Measurements from ENCODE around the gene VWC2L. TPM values are rescaled to one million over a fixed set of nuclear protein-coding genes. Genes with fewer than 3 reads are reported as not detected.

The VWC2L gene
- polyA plus RNA-seq, 1 experiment, result not detected

- no peak overlapping the region for H3K4me3 ChIP-seq (ENCODE audit: low read depth, low read length)
- no peak for DNase-seq (ENCODE audit: low read depth)
- H3K27me3 ChIP-seq (ENCODE audit: control insufficient read depth, insufficient read depth, low read length), result no peaks in the 10 kb centered on the region
- ChIA-PET POLR2A (no interaction called here), CTCF (interaction anchor here (0.7 to 1.0 kb wide), 2 partner anchors 21 to 660 kb away, joined by 3 to 4 read pairs; no protein-coding TSS in a partner anchor)
- no peaks in the 10 kb centered on the region for H3K36me3 ChIP-seq (ENCODE audit: control insufficient read depth, insufficient read depth, low read length)
- no peak; the same call in 1 of the 2 replicates for TF ChIP-seq CTCF (IDR thresholded peaks at IDR 0.05; ENCODE audit: insufficient read depth, low read depth, low read length)
These were observed 176.6 kb downstream of the VWC2L start for GRCh38 chr2:214587442-214587841.

GRCh38 chr2:214591366-214591765, 180.5 kb downstream of the VWC2L start:
- no peak for DNase-seq (ENCODE audit: low read depth)

GRCh38 chr2:214592011-214592410, 181.2 kb downstream of the VWC2L start:
- TF ChIP-seq CTCF (IDR thresholded peaks at IDR 0.05; ENCODE audit: insufficient read depth, low read depth, low read length), result no peak
- no peak for DNase-seq (ENCODE audit: low read depth)
- no peak overlapping the region for H3K4me3 ChIP-seq (ENCODE audit: low read depth, low read length)
- CTCF ChIA-PET, result interaction anchor here (1.3 kb wide), 1 partner anchor 9 kb away, joined by 4 read pairs; no protein-coding TSS in a partner anchor
- no peaks in the 10 kb centered on the region for H3K36me3 ChIP-seq (ENCODE audit: control insufficient read depth, insufficient read depth, low read length)
- POLR2A ChIA-PET, result no interaction called here
- H3K27me3 ChIP-seq (ENCODE audit: control insufficient read depth, insufficient read depth, low read length), result no peaks in the 10 kb centered on the region

More at GRCh38 chr2:214591366-214591765, 180.5 kb downstream of the VWC2L start:
- POLR2A ChIA-PET, result no interaction called here
- no peaks in the 10 kb centered on the region for H3K36me3 ChIP-seq (ENCODE audit: control insufficient read depth, insufficient read depth, low read length)
- 0 out of 2 replicates have a peak, but pooled peaks have one; percentile 13 for TF ChIP-seq CTCF (IDR thresholded peaks at IDR 0.05; ENCODE audit: insufficient read depth, low read depth, low read length)
- CTCF ChIA-PET, result no interaction called here
- no peak overlapping the region for H3K4me3 ChIP-seq (ENCODE audit: low read depth, low read length)
- H3K27me3 ChIP-seq (ENCODE audit: control insufficient read depth, insufficient read depth, low read length), result no peaks in the 10 kb centered on the region

DNA sequence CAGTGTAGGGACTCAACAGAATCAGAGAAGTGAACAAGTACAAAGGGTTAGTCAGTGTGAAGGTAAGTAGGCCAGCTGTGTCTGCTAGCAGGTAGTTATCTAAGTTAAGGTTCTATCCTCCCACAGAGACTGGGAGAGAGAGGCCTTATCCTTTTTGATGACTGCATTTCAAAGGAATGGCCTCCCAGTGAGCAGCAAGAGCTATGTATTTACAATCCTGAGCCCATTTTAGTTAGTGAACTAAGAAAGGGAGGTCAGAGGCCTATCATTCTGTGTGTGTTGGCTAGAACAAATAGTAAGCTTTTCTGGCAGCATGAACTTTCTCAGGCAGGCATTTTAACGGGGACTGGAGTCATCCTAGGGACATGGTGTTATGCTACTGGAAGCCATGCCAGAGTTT, 182.9 kb downstream of the VWC2L start:
- peak; percentile 44 for DNase-seq (ENCODE audit: low read depth)
- Histone ChIP-seq H3K27me3 (ENCODE audit: control insufficient read depth, insufficient read depth, low read length) (no peaks in the 10 kb centered on the region), H3K4me3 (ENCODE audit: low read depth, low read length) (no peak overlapping the region), H3K36me3 (ENCODE audit: control insufficient read depth, insufficient read depth, low read length) (no peaks in the 10 kb centered on the region)
- CTCF ChIA-PET, result no interaction called here
- TF ChIP-seq CTCF (IDR thresholded peaks at IDR 0.05; ENCODE audit: insufficient read depth, low read depth, low read length), result no peak
- POLR2A ChIA-PET, result no interaction called here

DNA sequence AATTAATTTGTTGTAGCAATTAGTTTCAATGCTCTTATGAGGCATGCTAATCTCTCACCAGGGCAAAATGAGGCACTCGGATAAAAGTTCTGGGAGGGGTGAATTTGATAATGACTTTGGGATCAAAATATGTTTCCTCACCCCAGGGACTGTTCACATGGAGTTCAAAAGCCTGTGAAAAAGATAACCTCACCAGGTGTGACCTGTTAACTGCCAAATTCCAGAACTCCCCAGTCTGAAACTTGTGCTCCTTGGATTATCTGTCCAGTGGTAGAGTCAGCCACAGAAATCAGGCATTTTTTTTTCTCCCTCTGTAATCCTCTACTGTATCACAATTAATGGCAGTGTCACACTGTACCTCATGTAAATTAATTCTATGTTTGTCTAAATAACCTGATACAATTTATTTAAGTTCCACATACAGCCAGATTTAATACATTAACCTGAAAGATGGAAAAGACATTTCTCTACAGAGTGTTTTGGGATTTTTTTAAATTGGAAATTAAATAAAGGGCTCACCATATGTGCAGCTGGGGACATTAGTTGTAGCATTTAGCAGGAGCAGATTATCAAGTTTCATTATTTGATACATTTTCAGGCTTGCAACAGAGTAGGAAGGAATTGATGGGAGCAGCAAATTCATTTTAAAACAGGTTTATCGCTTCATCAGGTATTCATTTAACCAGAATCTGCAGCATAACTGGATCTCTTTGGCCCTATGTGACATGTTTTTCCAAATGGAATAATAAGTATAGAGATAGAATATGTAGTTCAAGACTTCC, 191.2 kb downstream of the VWC2L start:
- Histone ChIP-seq H3K36me3 (ENCODE audit: control insufficient read depth, insufficient read depth, low read length) (no peaks in the 10 kb centered on the region), H3K27me3 (ENCODE audit: control insufficient read depth, insufficient read depth, low read length) (no peaks in the 10 kb centered on the region), H3K4me3 (ENCODE audit: low read depth, low read length) (no peak overlapping the region)
- no peak for DNase-seq (ENCODE audit: low read depth)
- POLR2A ChIA-PET, result no interaction called here
- CTCF ChIA-PET, result no interaction called here
- no peak for TF ChIP-seq CTCF (IDR thresholded peaks at IDR 0.05; ENCODE audit: insufficient read depth, low read depth, low read length)

Measured in BJ (cell line).